Glutamatergic neuron (in vitro differentiated cells): Measurements from ENCODE around the gene HARBI1. TPM values are rescaled to one million over a fixed set of nuclear protein-coding genes. Genes with fewer than 3 reads are reported as not detected.

ENCODE experiments used
- DNase-seq: peaks from one replicate; pipeline ENCODE4 v3.0.0; 2022
- H3K27ac Mint-ChIP-seq: one replicate; pipeline ENCODE4 v1.8.0; 2020; ENCODE audit warnings: mild to moderate bottlenecking, mixed read lengths, inconsistent platforms; ENCODE audit not compliant: unreplicated experiment
- H3K27me3 Mint-ChIP-seq: one replicate; pipeline ENCODE4 v1.8.0; 2020; ENCODE audit warnings: mild to moderate bottlenecking, moderate library complexity, mixed read lengths, inconsistent platforms; ENCODE audit not compliant: unreplicated experiment
- H3K36me3 Mint-ChIP-seq: one replicate; pipeline ENCODE4 v1.8.0; 2020; ENCODE audit warnings: mild to moderate bottlenecking, mixed read lengths, inconsistent platforms; ENCODE audit not compliant: unreplicated experiment
- H3K4me1 Mint-ChIP-seq: one replicate; pipeline ENCODE4 v1.8.0; 2020; ENCODE audit warnings: mild to moderate bottlenecking, low read depth, mixed read lengths, inconsistent platforms; ENCODE audit not compliant: unreplicated experiment
- H3K4me3 Mint-ChIP-seq: one replicate; pipeline ENCODE4 v1.8.0; 2020; ENCODE audit warnings: mild to moderate bottlenecking, mixed read lengths, inconsistent platforms; ENCODE audit not compliant: unreplicated experiment
- H3K9me3 Mint-ChIP-seq: one replicate; pipeline ENCODE4 v1.8.0; 2020; ENCODE audit warnings: mild to moderate bottlenecking, moderate library complexity, mixed read lengths, inconsistent platforms; ENCODE audit not compliant: unreplicated experiment
- CTCF ChIP-seq: fragments of 200-600 bp; sonication (generic); IDR thresholded peaks from one replicate; pipeline ENCODE4 v1.5.0; 2021; ENCODE audit not compliant: partially characterized antibody, unreplicated experiment
- total RNA-seq: library from RNA; stranded (reverse); fragmentation: NEBNext Ultra II Directional; extraction: Animal tissue kit (Norgen Biotek cat#: 25700); gene quantifications from one replicate; pipeline ENCODE4 v1.2.1, GENCODE V29; 2021; ENCODE audit not compliant: unreplicated experiment

The HARBI1 gene
- total RNA-seq, 1 donor from 2014 or later: 11.1 TPM

GRCh38 chr11:46599340-46600193 is 17.5 kb downstream of the HARBI1 start:
- Mint-ChIP-seq H3K36me3 (no peaks in the 10 kb centered on the region), H3K27me3 (peaks cover 2% of the 10 kb centered on the region), H3K9me3 (no peaks in the 10 kb centered on the region), H3K4me3 (no peak overlapping the region), H3K4me1 (no peaks in the 10 kb centered on the region), H3K27ac (no peak overlapping the region)
- no peak for DNase-seq
- no peak for TF ChIP-seq CTCF

- H3K27ac Mint-ChIP-seq: no peak overlapping the region
- H3K27me3 Mint-ChIP-seq: peaks cover 2% of the 10 kb centered on the region
- TF ChIP-seq CTCF: no peak
- H3K36me3 Mint-ChIP-seq: no peaks in the 10 kb centered on the region
- H3K9me3 Mint-ChIP-seq: no peaks in the 10 kb centered on the region
- DNase-seq: no peak
- no peaks in the 10 kb centered on the region for H3K4me1 Mint-ChIP-seq
- no peak overlapping the region for H3K4me3 Mint-ChIP-seq
Measured at GRCh38 chr11:46597609-46598219, 19.3 kb downstream of the HARBI1 start.

GRCh38 chr11:46597155-46597554 is 19.9 kb downstream of the HARBI1 start:
- TF ChIP-seq CTCF: no peak
- Mint-ChIP-seq H3K4me1 (no peaks in the 10 kb centered on the region), H3K9me3 (no peaks in the 10 kb centered on the region), H3K4me3 (no peak overlapping the region), H3K27ac (no peak overlapping the region), H3K36me3 (no peaks in the 10 kb centered on the region), H3K27me3 (peaks cover 2% of the 10 kb centered on the region)
- DNase-seq: no peak

- Mint-ChIP-seq H3K4me3 (peak overlapping the region; percentile 98), H3K36me3 (no peaks in the 10 kb centered on the region), H3K27ac (no peak overlapping the region), H3K4me1 (peaks cover 7% of the 10 kb centered on the region), H3K9me3 (no peaks in the 10 kb centered on the region), H3K27me3 (peaks cover 2% of the 10 kb centered on the region)
- DNase-seq: no peak
- no peak for TF ChIP-seq CTCF
Measured at GRCh38 chr11:46594785-46595184, 22.2 kb downstream of the HARBI1 start.

GRCh38 chr11:46594374-46594700 is 22.7 kb downstream of the HARBI1 start:
- Mint-ChIP-seq H3K4me1 (peaks cover 7% of the 10 kb centered on the region), H3K4me3 (peak overlapping the region; percentile 98), H3K36me3 (no peaks in the 10 kb centered on the region), H3K9me3 (no peaks in the 10 kb centered on the region), H3K27ac (peak overlapping the region; percentile 96), H3K27me3 (peaks cover 2% of the 10 kb centered on the region)
- no peak for DNase-seq
- no peak for TF ChIP-seq CTCF
